Activated CD4-positive, alpha-beta T cell treated with anti-CD3 and anti-CD28 coated beads, Interleukin-2, amount 50 U/mL, for 1 hour (primary cell): ENCODE measurements around the gene ETF1.

Experiments used
- DNase-seq: peaks from one replicate; pipeline ENCODE4 v3.0.0-alpha.2; 2020

The ETF1 gene

DNA sequence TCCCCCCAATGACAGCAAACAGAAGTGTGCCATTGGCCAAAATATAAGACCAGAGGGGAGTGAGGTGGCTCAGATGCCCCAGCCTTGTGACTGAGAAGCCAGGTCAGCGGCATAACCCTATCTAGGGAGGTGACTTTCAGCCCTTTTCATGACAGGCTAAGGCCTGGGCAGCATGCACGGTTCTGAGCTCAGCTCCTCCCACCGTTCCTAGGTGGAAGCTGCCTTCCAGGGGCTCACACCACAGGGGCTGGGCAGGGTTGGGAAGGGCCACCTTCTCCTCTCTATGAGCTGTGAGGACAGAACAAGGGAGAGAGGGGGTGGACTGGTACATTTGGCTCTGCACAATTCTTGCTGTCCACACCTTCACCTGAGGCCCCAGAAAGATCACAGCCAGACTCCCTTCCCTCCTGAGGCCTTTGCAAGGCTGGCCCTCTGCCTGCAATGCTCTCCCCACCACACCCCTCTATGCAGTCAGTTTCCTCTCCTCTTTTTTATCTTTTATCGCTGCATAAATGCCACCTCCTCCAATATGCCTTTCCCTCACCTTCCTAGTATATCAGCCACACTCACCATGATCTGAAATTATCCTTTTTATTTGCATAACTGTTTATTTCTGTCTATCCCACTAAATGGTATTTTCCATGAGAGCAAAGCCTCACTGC lies 82.9 kb downstream of the ETF1 start:
- no peak for DNase-seq

DNA sequence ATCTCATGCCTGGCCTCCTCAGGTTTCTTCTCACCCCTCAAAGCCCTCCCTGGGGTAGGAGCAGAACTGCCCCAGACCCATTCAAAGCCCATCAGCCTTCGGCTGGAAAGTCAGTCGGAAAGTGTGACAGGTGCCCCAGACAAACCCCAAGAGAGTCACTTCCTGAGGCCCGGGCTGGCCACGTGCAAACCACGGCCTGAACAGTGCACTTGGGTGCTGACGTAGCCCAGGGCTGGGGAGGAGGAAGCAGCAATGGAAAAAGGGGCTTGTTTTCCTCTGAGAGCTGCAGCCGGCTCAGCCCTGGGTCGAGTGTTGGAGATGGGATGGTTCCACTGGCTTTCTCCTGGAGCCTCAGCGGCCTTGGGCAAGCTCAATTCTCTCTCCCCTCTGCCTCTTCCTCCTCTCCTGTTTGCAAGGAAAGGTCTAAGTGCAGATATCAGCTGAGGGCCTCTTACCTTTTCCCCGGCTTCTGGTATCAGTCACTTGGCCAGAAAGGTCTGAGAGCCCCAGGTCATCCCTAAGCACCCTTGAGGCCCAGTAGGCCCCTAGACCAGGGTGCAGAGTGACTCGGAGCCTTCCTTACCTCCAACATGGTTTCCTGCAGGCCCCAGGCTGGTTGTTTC lies 83.6 kb downstream of the ETF1 start:
- DNase-seq: peak; percentile 83

DNA sequence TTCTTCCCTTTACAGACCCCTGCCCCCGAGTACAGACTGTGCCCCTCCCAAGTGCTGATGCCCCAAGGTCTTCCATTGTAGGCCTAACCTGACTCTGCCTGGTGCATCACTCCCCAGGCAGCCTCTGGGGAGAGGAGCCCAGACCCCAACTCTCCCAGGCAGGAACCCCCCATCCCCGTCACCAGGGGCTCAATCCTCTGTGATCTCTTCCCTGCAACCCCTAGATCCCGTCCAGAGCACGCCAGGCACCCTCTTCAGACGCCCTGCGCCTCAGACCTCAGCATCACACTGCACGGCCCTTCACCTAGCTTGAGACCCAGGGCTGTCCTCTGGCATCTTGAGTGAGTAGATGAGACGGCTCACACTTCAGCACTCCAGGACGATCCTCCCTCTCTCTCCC lies 84.2 kb downstream of the ETF1 start:
- no peak for DNase-seq

DNA sequence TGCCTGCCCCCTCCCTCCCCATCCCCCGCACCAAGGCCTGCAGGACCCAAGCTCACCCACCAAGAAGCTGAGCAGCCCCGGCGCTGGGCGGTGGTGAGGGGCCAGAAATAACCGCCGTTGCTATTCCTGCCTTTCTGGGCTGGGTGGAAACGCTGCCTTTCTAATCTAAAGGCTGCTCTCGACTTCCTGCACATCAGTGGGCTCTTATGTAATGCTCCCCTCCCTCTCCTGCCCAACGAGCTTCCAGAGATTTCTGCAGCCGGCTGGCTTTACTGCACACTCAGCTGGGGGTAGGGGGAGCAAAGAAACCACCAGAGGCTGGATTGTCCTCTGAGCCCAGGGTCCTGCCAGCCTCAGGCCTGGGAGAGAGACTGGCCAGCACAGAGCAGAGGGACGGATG lies 84.7 kb downstream of the ETF1 start:
- no peak for DNase-seq

DNA sequence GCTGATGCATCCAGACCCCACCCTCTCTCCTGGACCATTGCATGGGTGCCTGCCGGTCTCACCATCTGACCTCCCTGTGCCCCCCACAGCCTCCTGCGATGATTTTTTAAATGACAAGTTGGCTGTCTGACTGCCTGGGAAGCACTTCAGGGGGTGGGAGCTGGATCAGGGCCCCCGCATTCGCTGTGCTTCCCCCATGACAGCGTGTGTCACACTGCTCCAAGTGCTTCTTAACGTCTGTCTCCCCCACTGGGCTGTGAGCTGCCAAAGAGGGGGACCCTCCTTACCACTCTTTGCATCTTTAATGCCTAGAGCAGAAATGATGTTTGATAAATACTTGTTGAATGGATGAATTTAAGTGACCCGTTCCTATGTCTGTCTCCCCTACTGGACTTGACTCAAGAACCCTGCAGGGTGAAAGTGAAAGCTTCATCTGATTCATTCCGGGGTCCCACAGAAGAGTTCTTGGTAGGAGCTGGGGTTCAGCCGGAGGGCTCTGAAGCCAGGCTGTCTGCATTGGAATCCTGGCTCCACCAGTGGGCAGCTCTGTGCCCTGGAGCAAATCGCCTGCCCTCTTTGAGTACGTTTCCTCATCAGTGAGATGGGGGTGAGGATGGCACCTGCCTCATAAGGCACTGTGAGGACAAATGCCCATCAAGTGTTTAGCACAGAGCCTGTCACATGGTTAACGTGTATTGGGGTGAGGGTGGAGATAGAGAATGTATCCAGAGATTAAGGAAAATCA lies 85.3 kb downstream of the ETF1 start:
- DNase-seq: no peak
